ENCODE measurements around the gene ADNP2.

ADNP2 gene

GRCh38 chr18:80103231-80103630 is 5.8 kb upstream of the ADNP2 start:
- ATAC-seq: no peak
- no peak for TF ChIP-seq ZFP30 (CRISPR knock-in tag; IDR thresholded peaks at IDR 0.05)
- no peak for TF ChIP-seq TOX (CRISPR knock-in tag; IDR thresholded peaks at IDR 0.05; ENCODE audit: borderline replicate concordance)
- no peak for TF ChIP-seq CSDC2 (CRISPR knock-in tag; IDR thresholded peaks at IDR 0.05)
- TF ChIP-seq RARB (CRISPR knock-in tag; IDR thresholded peaks at IDR 0.05): no peak
- no peak for TF ChIP-seq ESRRG (CRISPR knock-in tag; IDR thresholded peaks at IDR 0.05)
- TF ChIP-seq SNAI2 (CRISPR knock-in tag; IDR thresholded peaks at IDR 0.05): no peak
- TF ChIP-seq TSHZ2 (CRISPR knock-in tag; IDR thresholded peaks at IDR 0.05): no peak
- no peak for TF ChIP-seq TCF4 (CRISPR knock-in tag; IDR thresholded peaks at IDR 0.05; ENCODE audit: borderline replicate concordance)
- TF ChIP-seq ISL1 (CRISPR knock-in tag; IDR thresholded peaks at IDR 0.05): no peak
- no peak for TF ChIP-seq ZC3H10 (CRISPR knock-in tag; IDR thresholded peaks at IDR 0.05)
- no peak for TF ChIP-seq ZFP3 (CRISPR knock-in tag; IDR thresholded peaks at IDR 0.05)
- TF ChIP-seq CREB5 (CRISPR knock-in tag; IDR thresholded peaks at IDR 0.05; ENCODE audit: low read depth): no peak
- no peak for TF ChIP-seq ZNF8 (CRISPR knock-in tag; IDR thresholded peaks at IDR 0.05)
- no peak for TF ChIP-seq ARNTL (CRISPR knock-in tag; IDR thresholded peaks at IDR 0.05; ENCODE audit: borderline replicate concordance, low read depth)
- no peak for TF ChIP-seq ZNF70 (CRISPR knock-in tag; IDR thresholded peaks at IDR 0.05)
- TF ChIP-seq ZNF565 (CRISPR knock-in tag; conservative IDR thresholded peaks at IDR 0.05; ENCODE audit: low read depth): no peak
- TF ChIP-seq BACH2 (CRISPR knock-in tag; IDR thresholded peaks at IDR 0.05; ENCODE audit: borderline replicate concordance): no peak
- TF ChIP-seq CSRNP3 (CRISPR knock-in tag; IDR thresholded peaks at IDR 0.05): no peak

- TF ChIP-seq ZNF565 (CRISPR knock-in tag; conservative IDR thresholded peaks at IDR 0.05; ENCODE audit: low read depth): no peak
- no peak for ATAC-seq
These were observed 4.7 kb upstream of the ADNP2 start for GRCh38 chr18:80104364-80104779.

GRCh38 chr18:80105369-80106167 is 3.5 kb upstream of the ADNP2 start:
- no peak for ATAC-seq
- no peak for TF ChIP-seq ZNF8 (CRISPR knock-in tag; IDR thresholded peaks at IDR 0.05)
- no peak for TF ChIP-seq ZNF70 (CRISPR knock-in tag; IDR thresholded peaks at IDR 0.05)
- TF ChIP-seq SNAI2 (CRISPR knock-in tag; IDR thresholded peaks at IDR 0.05): no peak
- no peak for TF ChIP-seq ZNF565 (CRISPR knock-in tag; conservative IDR thresholded peaks at IDR 0.05; ENCODE audit: low read depth)
- TF ChIP-seq TOX (CRISPR knock-in tag; IDR thresholded peaks at IDR 0.05; ENCODE audit: borderline replicate concordance): no peak
- TF ChIP-seq GLIS3 (CRISPR knock-in tag; IDR thresholded peaks at IDR 0.05): no peak
- TF ChIP-seq POU6F1 (CRISPR knock-in tag; IDR thresholded peaks at IDR 0.05; ENCODE audit: borderline replicate concordance, low read depth): no peak
- TF ChIP-seq ESRRG (CRISPR knock-in tag; IDR thresholded peaks at IDR 0.05): no peak
- TF ChIP-seq BACH2 (CRISPR knock-in tag; IDR thresholded peaks at IDR 0.05; ENCODE audit: borderline replicate concordance): no peak
- no peak for TF ChIP-seq OSR1 (CRISPR knock-in tag; IDR thresholded peaks at IDR 0.05)
